HepG2 (cell line): ENCODE measurements around the gene EVA1C. TPM values are rescaled to one million over a fixed set of nuclear protein-coding genes. Genes with fewer than 3 reads are reported as not detected.

Source experiments
- ATAC-seq: fragments of 200-7000 bp; cut with Tn5 transposase; 3 replicates; pipeline ENCODE4 v1.9.1; 2020; ENCODE audit warnings: mild to moderate bottlenecking, moderate library complexity
- BruUV-seq: library from RNA; stranded (reverse); fragments of 400-500 nt; replicated peaks from 2 replicates; lab custom pipeline; 2021; lab: Mats Ljungman, UMichigan
- CTCF ChIA-PET: fragments of 300-600 bp; formaldehyde crosslinking; extraction: SDS; loops from one replicate; lab custom pipeline; 2021; ENCODE audit warnings: low total read pairs, inconsistent platforms, low intra/inter-chr PET ratio; lab: Yijun Ruan, JAX
- POLR2A ChIA-PET: fragments of 350-600 bp; sonication (Branson Sonifier 250); formaldehyde crosslinking; loops from one replicate; lab custom pipeline; 2020; ENCODE audit warnings: antibody characterized with exemption, inconsistent platforms; lab: Yijun Ruan, JAX
- DNase-seq: peaks from one replicate; pipeline ENCODE4 v3.0.0-alpha.2; 2015; ENCODE audit warnings: low spot score
- FAIRE-seq: peaks from 3 replicates; lab custom pipeline; 2011; peaks lifted over from hg19 to GRCh38; lab: Jason Lieb, UNC
- H2AFZ ChIP-seq: one replicate; pipeline ENCODE4 v1.6.1; 2011; ENCODE audit warnings: low read length, inconsistent platforms
- H3K27ac ChIP-seq: fragments of 300-600 bp; 3 replicates; pipeline ENCODE4 v1.8.0; 2011; ENCODE audit warnings: mixed run types, mild to moderate bottlenecking, mixed read lengths, low read length, inconsistent platforms; ENCODE audit not compliant: insufficient read depth; ENCODE audit errors: extremely low read length
- H3K27me3 ChIP-seq, 2 experiments: fragments of 200-600 bp in 1 of 2; 2 replicates in 1 of 2; 3 replicates in 1 of 2; pipeline versions ENCODE4 v1.6.0 to v1.8.0; 2011; ENCODE audit warnings: low read length in 2 of 2, mild to moderate bottlenecking in 2 of 2, moderate library complexity in 2 of 2, inconsistent platforms in 1 of 2; ENCODE audit not compliant: insufficient read depth in 2 of 2, control insufficient read depth in 1 of 2
- H3K36me3 ChIP-seq, 2 experiments: fragments of 200-600 bp in 1 of 2; replicated peaks in 1 of 2; 2 replicates in 1 of 2; 3 replicates in 1 of 2; pipeline versions ENCODE4 v1.5.1 to v1.8.0; 2011; ENCODE audit warnings: low read length in 2 of 2, inconsistent platforms in 1 of 2; ENCODE audit not compliant: insufficient read depth in 2 of 2, control insufficient read depth in 1 of 2
- H3K4me1 ChIP-seq: 2 replicates; pipeline ENCODE4 v1.5.1; 2012; ENCODE audit warnings: low read length, inconsistent platforms; ENCODE audit not compliant: insufficient read depth
- H3K4me2 ChIP-seq: 2 replicates; pipeline ENCODE4 v1.6.0; 2011; ENCODE audit warnings: low read depth, low read length, inconsistent platforms
- H3K4me3 ChIP-seq, 3 experiments: fragments of 200-600 bp in 1 of 3; sonication (generic), shearing (Covaris generic) in 1 of 3; replicated peaks in 1 of 3; 2 replicates each; pipeline ENCODE4 v1.5.1; 2011 to 2016; ENCODE audit warnings: low read length in 3 of 3, inconsistent platforms in 2 of 3, low read depth in 2 of 3, mild to moderate bottlenecking in 2 of 3, control low read depth in 1 of 3, mixed read lengths in 1 of 3; ENCODE audit not compliant: insufficient read depth in 1 of 3
- H3K79me2 ChIP-seq: one replicate; pipeline ENCODE4 v1.6.1; 2011; ENCODE audit warnings: low read length, inconsistent platforms; ENCODE audit not compliant: insufficient read depth
- H3K9ac ChIP-seq: 2 replicates; pipeline ENCODE4 v1.6.0; 2011; ENCODE audit warnings: mild to moderate bottlenecking, low read depth, low read length, inconsistent platforms; ENCODE audit not compliant: insufficient read depth
- H3K9me3 ChIP-seq: 2 replicates; pipeline ENCODE4 v1.5.1; 2012; ENCODE audit warnings: mild to moderate bottlenecking, low read length
- H4K20me1 ChIP-seq: 2 replicates; pipeline ENCODE4 v1.6.0; 2011; ENCODE audit warnings: inconsistent platforms, mild to moderate bottlenecking, low read length, moderate library complexity; ENCODE audit not compliant: insufficient read depth
- CBX5 ChIP-seq: sonication (generic); formaldehyde crosslinking; IDR thresholded peaks from 2 replicates; pipeline ENCODE4 v1.4.0; 2020; ENCODE audit warnings: missing genetic modification reagents, borderline replicate concordance
- ERF ChIP-seq: IDR thresholded peaks from 2 replicates; pipeline ENCODE4 v1.6.1; 2018; ENCODE audit warnings: missing biosample characterization, missing genetic modification reagents
- GTF2F1 ChIP-seq: fragments of 150-350 bp; IDR thresholded peaks from 2 replicates; pipeline ENCODE4 v1.6.1; 2014; ENCODE audit warnings: low read length
- HNRNPL ChIP-seq: fragments of 200-400 bp; formaldehyde crosslinking; IDR thresholded peaks from 2 replicates; pipeline ENCODE4 v1.6.1; 2017; ENCODE audit warnings: mild to moderate bottlenecking, low read depth, low read length
- MAX ChIP-seq: IDR thresholded peaks from 2 replicates; pipeline ENCODE4 v1.6.1; 2012; ENCODE audit warnings: inconsistent platforms
- MEIS1 ChIP-seq: sonication (generic); formaldehyde crosslinking; IDR thresholded peaks from 2 replicates; pipeline ENCODE4 v1.9.0; 2021; ENCODE audit warnings: mild to moderate bottlenecking, missing genetic modification reagents, moderate library complexity, borderline replicate concordance
- NFRKB ChIP-seq: fragments of 450-650 bp; IDR thresholded peaks from 2 replicates; pipeline ENCODE4 v1.6.1; 2017
- TBP ChIP-seq: sonication (generic); formaldehyde crosslinking; IDR thresholded peaks from 2 replicates; pipeline ENCODE4 v1.5.0; 2020; ENCODE audit warnings: missing genetic modification reagents
- ZC3H13 ChIP-seq: sonication (generic); formaldehyde crosslinking; IDR thresholded peaks from 2 replicates; pipeline ENCODE4 v1.8.1; 2023; ENCODE audit warnings: mild to moderate bottlenecking, missing genetic modification reagents, moderate library complexity
- ZNF34 ChIP-seq: sonication (generic); formaldehyde crosslinking; IDR thresholded peaks from 2 replicates; pipeline ENCODE4 v1.4.0; 2020; ENCODE audit warnings: mild to moderate bottlenecking, missing genetic modification reagents, borderline replicate concordance
- ZNF878 ChIP-seq: sonication (generic); formaldehyde crosslinking; IDR thresholded peaks from 2 replicates; pipeline ENCODE4 v1.8.1; 2023; ENCODE audit warnings: mild to moderate bottlenecking, missing genetic modification reagents, moderate library complexity
- WGBS: methylation state at CpG from one replicate; pipeline ENCODE4 v1.1.6; 2017; ENCODE audit warnings: low lambda C conversion rate; 5-methylcytosine and 5-hydroxymethylcytosine counted together
- in situ Hi-C: cut with HindIII; loops from 2 replicates; pipeline ENCODE4 v1.10.0; 2017; ENCODE audit warnings: low pct_unique_long_range_greater_than_20kb; ENCODE audit not compliant: extremely low pct_ligation_motif_present
- intact Hi-C: fragments of 100-400 bp; cut with micrococcal nuclease; formaldehyde crosslinking; loops from one replicate; pipeline ENCODE4 v1.10.0; 2022; ENCODE audit not compliant: unreplicated experiment
- polyA plus RNA-seq, 8 experiments: library from polyadenylated mRNA; depleted of rRNA in 3 of 8; stranded (reverse) in 7 of 8; unstranded in 1 of 8; fragments of >200 nt; fragmentation: Illumina TruSeq in 4 of 8; extraction: Trizol in 4 of 8; gene quantifications; 2 replicates each; pipeline versions ENCODE4 v1.2.1 to v1.2.3, GENCODE V29; 2011 to 2016; ENCODE audit warnings: low read depth in 4 of 8, missing spikeins in 1 of 8, mixed read lengths in 1 of 8; ENCODE audit not compliant: insufficient read depth in 1 of 8
- total RNA-seq, 5 experiments: library from RNA; depleted of rRNA; stranded (reverse); fragments of >200 nt; fragmentation: Illumina TruSeq; extraction: Trizol; gene quantifications; 2 replicates each; pipeline ENCODE4 v1.2.3, GENCODE V29; 2016; ENCODE audit warnings: low read depth in 1 of 5
- TF ChIP-seq, protein P1 (sequence below): sonication (generic); formaldehyde crosslinking; IDR thresholded peaks from 2 replicates; pipeline ENCODE4 v1.4.0; 2020; ENCODE audit warnings: missing genetic modification reagents, borderline replicate concordance
- TF ChIP-seq, protein P2 (sequence below): fragments of 450-650 bp; IDR thresholded peaks from 2 replicates; pipeline ENCODE4 v1.6.1; 2017

EVA1C gene
- total and polyA plus RNA-seq, 2 of the 13 experiments (the other 11 are each of a cell fraction or from before 2014, with no cell fraction given), result 0.29 to 0.34 TPM

GRCh38 chr21:32377506-32377905 lies 35.0 kb upstream of the EVA1C start:
- no peak overlapping the region for H3K9ac ChIP-seq
- POLR2A ChIA-PET, result no interaction called here
- H3K27ac ChIP-seq, result no peak overlapping the region
- H3K4me3 ChIP-seq, result no peak overlapping the region
- intact Hi-C loops, result no loop called here
- H3K4me2 ChIP-seq, result no peak overlapping the region
- ATAC-seq (no peak; the same call in 2 of the 3 replicates), FAIRE-seq (no peak), DNase-seq (no peak)
- H3K27me3 ChIP-seq, result no peaks in the 10 kb centered on the region
- in situ Hi-C loops, result no loop called here
- no peaks in the 10 kb centered on the region for H3K9me3 ChIP-seq
- 96% methylated on average over 5 of the region's 8 CpGs for WGBS
- no TSS peak for BruUV-seq
- CTCF ChIA-PET, result no interaction called here
- peaks cover 17 to 91% of the 10 kb centered on the region in 2 experiments for H3K36me3 ChIP-seq
- no peaks in the 10 kb centered on the region for H3K79me2 ChIP-seq
- H4K20me1 ChIP-seq, result no peaks in the 10 kb centered on the region
- TF ChIP-seq CBX5 (CRISPR knock-in tag) (no peak), ZC3H13 (CRISPR knock-in tag) (no peak), NFRKB (no peak), MAX (no peak), ERF (CRISPR knock-in tag) (no peak), MEIS1 (CRISPR knock-in tag) (no peak), TBP (no peak), ZNF34 (CRISPR knock-in tag) (no peak), HNRNPL (no peak), GTF2F1 (no peak), ZNF878 (CRISPR knock-in tag) (no peak)
- TF ChIP-seq, protein P1, sequence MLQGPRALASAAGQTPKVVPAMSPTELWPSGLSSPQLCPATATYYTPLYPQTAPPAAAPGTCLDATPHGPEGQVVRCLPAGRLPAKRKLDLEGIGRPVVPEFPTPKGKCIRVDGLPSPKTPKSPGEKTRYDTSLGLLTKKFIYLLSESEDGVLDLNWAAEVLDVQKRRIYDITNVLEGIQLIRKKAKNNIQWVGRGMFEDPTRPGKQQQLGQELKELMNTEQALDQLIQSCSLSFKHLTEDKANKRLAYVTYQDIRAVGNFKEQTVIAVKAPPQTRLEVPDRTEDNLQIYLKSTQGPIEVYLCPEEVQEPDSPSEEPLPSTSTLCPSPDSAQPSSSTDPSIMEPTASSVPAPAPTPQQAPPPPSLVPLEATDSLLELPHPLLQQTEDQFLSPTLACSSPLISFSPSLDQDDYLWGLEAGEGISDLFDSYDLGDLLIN, result no peak
- TF ChIP-seq, protein P2, sequence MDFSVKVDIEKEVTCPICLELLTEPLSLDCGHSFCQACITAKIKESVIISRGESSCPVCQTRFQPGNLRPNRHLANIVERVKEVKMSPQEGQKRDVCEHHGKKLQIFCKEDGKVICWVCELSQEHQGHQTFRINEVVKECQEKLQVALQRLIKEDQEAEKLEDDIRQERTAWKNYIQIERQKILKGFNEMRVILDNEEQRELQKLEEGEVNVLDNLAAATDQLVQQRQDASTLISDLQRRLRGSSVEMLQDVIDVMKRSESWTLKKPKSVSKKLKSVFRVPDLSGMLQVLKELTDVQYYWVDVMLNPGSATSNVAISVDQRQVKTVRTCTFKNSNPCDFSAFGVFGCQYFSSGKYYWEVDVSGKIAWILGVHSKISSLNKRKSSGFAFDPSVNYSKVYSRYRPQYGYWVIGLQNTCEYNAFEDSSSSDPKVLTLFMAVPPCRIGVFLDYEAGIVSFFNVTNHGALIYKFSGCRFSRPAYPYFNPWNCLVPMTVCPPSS, result no peak
- H2AFZ ChIP-seq, result no peak overlapping the region
- no peaks in the 10 kb centered on the region for H3K4me1 ChIP-seq
